ENCODE data around the gene NOC2L.

Gene NOC2L

GRCh38 chr1:942864-943533, 16.1 kb downstream of the NOC2L start:
- no peak for DNase-seq (ENCODE audit: low read depth in 2 of 2)

- no peak for DNase-seq (ENCODE audit: low read depth in 2 of 2)
Observed at GRCh38 chr1:942411-942821, 16.6 kb downstream of the NOC2L start.

GRCh38 chr1:941588-942383, 17.3 kb downstream of the NOC2L start:
- DNase-seq (ENCODE audit: low read depth in 2 of 2), result no peak

GRCh38 chr1:941015-941587, 18.0 kb downstream of the NOC2L start:
- no peak for DNase-seq (ENCODE audit: low read depth in 2 of 2)

GRCh38 chr1:940107-941014, 18.7 kb downstream of the NOC2L start:
- DNase-seq (ENCODE audit: low read depth in 2 of 2), result no peak

GRCh38 chr1:939511-940106, 19.4 kb downstream of the NOC2L start:
- no peak for DNase-seq (ENCODE audit: low read depth in 2 of 2)

- no peak for DNase-seq (ENCODE audit: low read depth in 2 of 2)
Observed at GRCh38 chr1:938711-939489, 20.2 kb downstream of the NOC2L start.

- no peak for DNase-seq (ENCODE audit: low read depth in 2 of 2)
Observed at GRCh38 chr1:938088-938683, 20.9 kb downstream of the NOC2L start.

GRCh38 chr1:937521-937920, 21.5 kb downstream of the NOC2L start:
- DNase-seq (ENCODE audit: low read depth in 2 of 2), result no peak

- no peak for DNase-seq (ENCODE audit: low read depth in 2 of 2)
Observed at GRCh38 chr1:936348-937264, 22.4 kb downstream of the NOC2L start.

GRCh38 chr1:935751-936231, 23.3 kb downstream of the NOC2L start:
- no peak for DNase-seq (ENCODE audit: low read depth in 2 of 2)

- DNase-seq (ENCODE audit: low read depth in 2 of 2), result no peak
Observed at GRCh38 chr1:934991-935750, 23.9 kb downstream of the NOC2L start.

GRCh38 chr1:933603-933940, 25.5 kb downstream of the NOC2L start:
- DNase-seq (ENCODE audit: low read depth in 2 of 2), result no peak

- no peak for DNase-seq (ENCODE audit: low read depth in 2 of 2)
Observed at GRCh38 chr1:932776-933602, 26.1 kb downstream of the NOC2L start.

- DNase-seq (ENCODE audit: low read depth in 2 of 2), result no peak
Observed at GRCh38 chr1:932173-932510, 26.9 kb downstream of the NOC2L start.

GRCh38 chr1:931380-932172, 27.5 kb downstream of the NOC2L start:
- no peak for DNase-seq (ENCODE audit: low read depth in 2 of 2)

- no peak for DNase-seq (ENCODE audit: low read depth in 2 of 2)
Observed at GRCh38 chr1:930633-931138, 28.4 kb downstream of the NOC2L start.
